Adrenal gland (tissue), 12 donors: ENCODE data around the gene TMEM151A. TPM values are rescaled to one million over a fixed set of nuclear protein-coding genes. Genes with fewer than 3 reads are reported as not detected.

Experiments
- DNase-seq, 7 donors: peaks; one replicate each; pipeline ENCODE4 v3.0.0-alpha.2; 2019 to 2020
- H3K27ac ChIP-seq, 5 donors: fragments of 200-600 bp; sonication (generic) in 4 of 5; 1 replicate in 3 of 5; 2 replicates in 2 of 5; pipeline versions ENCODE4 v1.5.1 to v1.8.0; 2016 to 2020; ENCODE audit warnings: mild to moderate bottlenecking in 1 of 5
- H3K27me3 ChIP-seq: fragments of 200-600 bp; 2 replicates; pipeline ENCODE4 v1.8.0; 2021
- H3K36me3 ChIP-seq, 2 donors: fragments of 200-600 bp; replicated peaks in 1 of 2; 1 replicate in 1 of 2; 2 replicates in 1 of 2; pipeline versions ENCODE4 v1.5.1 to v1.8.0; 2018 to 2022
- H3K4me1 ChIP-seq, 2 donors: fragments of 200-600 bp; replicated peaks in 1 of 2; 1 replicate in 1 of 2; 2 replicates in 1 of 2; pipeline versions ENCODE4 v1.5.1 to v1.8.0; 2018 to 2021
- H3K4me3 ChIP-seq, 4 donors: fragments of 200-600 bp; sonication (generic) in 3 of 4; one replicate each; pipeline ENCODE4 v1.5.1; 2016 to 2018
- H3K9me3 ChIP-seq, 3 donors: fragments of 200-600 bp; sonication (generic) in 1 of 3; replicated peaks in 1 of 3; 1 replicate in 2 of 3; 2 replicates in 1 of 3; pipeline versions ENCODE4 v1.5.1 to v1.8.0; 2016 to 2021
- POLR2A ChIP-seq, 2 donors: fragments of 450-650 bp; IDR thresholded peaks; one replicate each; pipeline ENCODE4 v1.6.1; 2017; ENCODE audit warnings: antibody characterized with exemption in 2 of 2, mild to moderate bottlenecking in 2 of 2, moderate library complexity in 1 of 2
- WGBS, 4 donors: extraction: QIAGEN DNeasy Blood & Tissue Kit in 2 of 4; methylation state at CpG; one replicate each; pipeline versions ENCODE4 v1.1.5 to v1.1.7; 2013 to 2017; 5-methylcytosine and 5-hydroxymethylcytosine counted together
- intact Hi-C, 2 donors: fragments of 100-400 bp; cut with DNase I; formaldehyde crosslinking; loops; one replicate each; pipeline versions ENCODE4 v1.14.1 to v1.15.0; 2022 to 2023
- polyA plus RNA-seq, 3 donors: library from polyadenylated mRNA; stranded (reverse); fragments of 200-250 nt in 2 of 3; fragments of 350-450 nt in 1 of 3; fragmentation: Illumina TruSeq in 1 of 3; extraction: RNeasy Lipid Tissue Mini Kit (QIAGEN cat#74804) in 1 of 3; gene quantifications; one replicate each; pipeline ENCODE4 v1.2.3, GENCODE V29; 2013 to 2014
- total RNA-seq, 9 donors: library from RNA; depleted of rRNA in 4 of 9; stranded (reverse); fragments of >200 nt in 4 of 9; fragments of 120-200 nt in 1 of 9; fragmentation: NEBNext Ultra II Directional in 1 of 9; extraction: Animal tissue kit (Norgen Biotek cat#: 25700) in 1 of 9; gene quantifications; one replicate each; pipeline versions ENCODE4 v1.1.0 to v1.2.4, GENCODE V29; 2013 to 2023
- TF ChIP-seq, protein P1 (sequence below), 6 experiments: fragments of 450-650 bp in 4 of 6; fragments of 200-600 bp in 2 of 6; sonication (generic) in 1 of 6; IDR thresholded peaks; 1 replicate in 5 of 6; 2 replicates in 1 of 6; pipeline versions ENCODE4 v1.5.1 to v1.8.0; 2016 to 2021; ENCODE audit warnings: antibody characterized with exemption in 6 of 6, mild to moderate bottlenecking in 2 of 6, moderate library complexity in 1 of 6
- donor health status: healthy with polysubstance abuse.
- donor health status: Bipolar disorder and iron deficiency.
- donor health status: DM: yes; HTN: yes; CAD: no.
- donor health status: DM: no; HTN: no; CAD: no.
- donor health status: DM: no; HTN: no; CAD: no.
- donor health status: DM: yes; HTN: yes; CAD: no.

Gene TMEM151A
- total and polyA plus RNA-seq, 12 donors: 0.07 to 6.8 (median 1.3) TPM; not detected in 3

DNA sequence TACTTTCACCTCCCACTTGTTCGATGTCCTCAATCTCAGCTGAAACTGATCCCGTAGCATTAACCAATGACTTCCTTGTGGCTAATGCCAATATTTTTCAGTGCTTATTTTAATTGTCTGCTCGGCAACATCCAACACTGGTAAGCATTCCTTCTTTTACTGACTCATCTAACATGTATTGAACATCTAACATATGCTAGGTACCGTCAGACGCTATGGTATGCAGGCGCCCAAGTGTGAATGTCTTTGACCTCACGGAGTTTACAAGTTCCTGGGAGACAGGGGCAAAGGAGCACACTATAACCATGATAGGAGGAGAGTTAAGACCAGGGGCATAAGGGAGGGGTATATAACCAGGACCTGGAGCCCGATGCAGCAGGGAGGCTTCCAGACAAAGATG lies 51.5 kb downstream of the TMEM151A start:
- intact Hi-C loops: loop anchor here in 1 of 2 donors (5.0 kb wide), 1 partner anchor 36 kb away; no protein-coding TSS in a partner anchor
- H3K27me3 ChIP-seq: no peaks in the 10 kb centered on the region
- peaks cover 0 to 37% of the 10 kb centered on the region in 2 donors for H3K36me3 ChIP-seq
- H3K4me1 ChIP-seq: peaks cover 28 to 32% of the 10 kb centered on the region in 2 donors
- no peaks in the 10 kb centered on the region for H3K9me3 ChIP-seq
- peak in 1 of 7 donors; percentile 7 for DNase-seq
- H3K27ac ChIP-seq: no peak overlapping the region
- H3K4me3 ChIP-seq: no peak overlapping the region
- TF ChIP-seq POLR2A (IDR thresholded peaks at IDR 0.05): no peak
- TF ChIP-seq, protein P1, sequence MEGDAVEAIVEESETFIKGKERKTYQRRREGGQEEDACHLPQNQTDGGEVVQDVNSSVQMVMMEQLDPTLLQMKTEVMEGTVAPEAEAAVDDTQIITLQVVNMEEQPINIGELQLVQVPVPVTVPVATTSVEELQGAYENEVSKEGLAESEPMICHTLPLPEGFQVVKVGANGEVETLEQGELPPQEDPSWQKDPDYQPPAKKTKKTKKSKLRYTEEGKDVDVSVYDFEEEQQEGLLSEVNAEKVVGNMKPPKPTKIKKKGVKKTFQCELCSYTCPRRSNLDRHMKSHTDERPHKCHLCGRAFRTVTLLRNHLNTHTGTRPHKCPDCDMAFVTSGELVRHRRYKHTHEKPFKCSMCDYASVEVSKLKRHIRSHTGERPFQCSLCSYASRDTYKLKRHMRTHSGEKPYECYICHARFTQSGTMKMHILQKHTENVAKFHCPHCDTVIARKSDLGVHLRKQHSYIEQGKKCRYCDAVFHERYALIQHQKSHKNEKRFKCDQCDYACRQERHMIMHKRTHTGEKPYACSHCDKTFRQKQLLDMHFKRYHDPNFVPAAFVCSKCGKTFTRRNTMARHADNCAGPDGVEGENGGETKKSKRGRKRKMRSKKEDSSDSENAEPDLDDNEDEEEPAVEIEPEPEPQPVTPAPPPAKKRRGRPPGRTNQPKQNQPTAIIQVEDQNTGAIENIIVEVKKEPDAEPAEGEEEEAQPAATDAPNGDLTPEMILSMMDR (IDR thresholded peaks at IDR 0.05): no peak
- 88 to 94% (median 91%) methylated on average over 8 of the region's 8 CpGs for WGBS, 4 donors

DNA sequence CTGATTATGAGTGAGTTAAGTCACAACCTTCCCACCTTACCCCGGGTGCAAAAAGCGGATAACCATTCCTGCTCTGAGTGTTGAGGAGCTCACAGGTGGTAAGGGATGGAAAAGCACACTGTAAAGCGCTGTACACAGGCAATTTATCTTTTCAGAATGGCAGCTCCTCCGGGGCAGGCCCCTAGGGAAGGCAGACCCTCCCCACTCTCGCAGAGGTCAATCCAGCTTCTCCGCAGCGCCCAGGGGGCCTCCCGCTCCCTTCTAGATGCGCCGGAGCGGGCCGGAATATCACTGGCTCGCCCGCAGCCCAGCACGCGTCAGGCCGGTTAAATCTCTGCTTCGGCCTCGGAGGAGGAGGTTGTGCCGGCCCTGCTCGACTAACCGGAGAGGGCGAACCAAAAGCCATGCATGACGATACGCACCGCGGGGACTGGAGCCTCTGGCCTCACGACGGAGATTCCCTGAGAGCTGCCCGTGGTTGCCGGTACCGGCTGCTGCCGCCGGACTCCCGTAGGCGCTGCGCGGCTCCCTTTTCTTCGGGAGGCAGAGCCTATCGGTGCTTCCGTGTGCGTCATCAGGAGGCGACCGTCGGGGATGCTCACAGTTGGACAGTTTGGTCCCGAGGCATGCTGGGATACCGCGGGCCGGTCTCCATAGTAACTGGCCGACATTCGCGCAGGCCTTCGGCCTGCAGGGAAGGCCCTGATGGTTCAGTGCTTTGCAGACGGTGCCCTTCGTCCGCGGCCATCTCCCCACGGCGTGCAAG lies 53.0 kb downstream of the TMEM151A start, which contains the start of gene BRMS1:
Gene BRMS1 (minus strand): TSS at position 555 of the 766 bp plus-strand sequence. CDS start 2,870 bp downstream, outside the sequence.
- DNase-seq: peak; percentile 97 to 100 (median 99)
- peak; percentile 67 to 88 for TF ChIP-seq POLR2A (IDR thresholded peaks at IDR 0.05)
- TF ChIP-seq, protein P1 (IDR thresholded peaks at IDR 0.05): peak in 3 of 6 experiments; percentile 24 to 50 (median 46)
- Histone ChIP-seq H3K4me1 (peaks cover 28 to 32% of the 10 kb centered on the region in 2 donors), H3K9me3 (no peaks in the 10 kb centered on the region), H3K4me3 (peak within 1 kb of the TSS; percentile 50 to 74 (median 55)), H3K27ac (peak within 1 kb of the TSS in 4 of 5 donors; percentile 53 to 86 (median 69)), H3K27me3 (no peaks in the 10 kb centered on the region), H3K36me3 (peaks cover 0 to 26% of the 10 kb centered on the region in 2 donors)
- WGBS, 4 donors: 0 to 1% (median 0%) methylated on average over 14 to 59 of the region's 59 CpGs
- intact Hi-C loops: loop anchor here in 1 of 2 donors (5.0 kb wide), 1 partner anchor 37 kb away; no protein-coding TSS in a partner anchor

DNA sequence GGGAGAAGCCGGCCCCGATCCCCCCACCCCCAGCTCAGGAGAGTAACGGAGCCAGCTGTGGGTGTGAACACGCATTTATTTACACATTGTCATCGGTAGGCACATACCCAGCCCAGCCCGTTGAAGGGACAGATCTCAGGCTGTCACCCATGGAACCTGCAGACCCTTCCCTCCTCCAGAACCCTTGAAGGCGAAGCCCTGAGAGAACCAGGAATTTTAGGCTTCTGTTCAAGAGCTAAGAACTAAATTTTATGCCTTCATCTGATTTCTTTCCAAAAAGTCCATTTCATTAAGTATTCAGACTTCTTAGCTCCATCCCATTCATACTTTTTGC lies 53.6 kb downstream of the TMEM151A start:
- peak overlapping the region in 4 of 5 donors; percentile 38 to 86 (median 69) for H3K27ac ChIP-seq
- H3K27me3 ChIP-seq: no peaks in the 10 kb centered on the region
- H3K4me3 ChIP-seq: peak overlapping the region in 2 of 4 donors; percentile 55 to 74
- H3K4me1 ChIP-seq: peaks cover 28 to 32% of the 10 kb centered on the region in 2 donors
- intact Hi-C loops: no loop called here
- no peak for DNase-seq
- TF ChIP-seq POLR2A (IDR thresholded peaks at IDR 0.05): no peak
- TF ChIP-seq, protein P1 (IDR thresholded peaks at IDR 0.05): no peak
- H3K9me3 ChIP-seq: no peaks in the 10 kb centered on the region
- peaks cover 0 to 21% of the 10 kb centered on the region in 2 donors for H3K36me3 ChIP-seq
- 4 to 20% (median 11%) methylated on average over 1 to 7 of the region's 7 CpGs for WGBS, 4 donors

Other genes starting within 250 kb of the TMEM151A start
- under 1 TPM in 4 of 9 donors, not detected in 5; 0.11 to 0.41 (median 0.22) TPM for gene GAL3ST3, start 242.7 kb upstream of the TMEM151A start, total RNA-seq
- gene GAL3ST3, start 242.7 kb upstream of the TMEM151A start, polyA plus RNA-seq: not detected
- gene SF3B2, start 239.5 kb upstream of the TMEM151A start, total RNA-seq: 100 to 1,000 TPM; 125 to 177 (median 143) TPM
- gene SF3B2, start 239.5 kb upstream of the TMEM151A start, polyA plus RNA-seq: 100 to 1,000 TPM; 101 to 196 (median 127) TPM
- 10 to 100 TPM; 21.1 to 60.5 (median 50.6) TPM for gene PACS1, start 221.6 kb upstream of the TMEM151A start, total RNA-seq
- 10 to 100 TPM; 23.9 to 37.4 (median 29.9) TPM for gene PACS1, start 221.6 kb upstream of the TMEM151A start, polyA plus RNA-seq
- gene KLC2, start 34.2 kb upstream of the TMEM151A start, total RNA-seq: 10 to 100 TPM in 8 of 9 donors, 1 to 10 TPM in 1; 6.8 to 50.0 (median 23.1) TPM
- 10 to 100 TPM; 14.6 to 68.1 (median 21.4) TPM for gene KLC2, start 34.2 kb upstream of the TMEM151A start, polyA plus RNA-seq
- 100 to 1,000 TPM; 128 to 190 (median 164) TPM for gene RAB1B, start 23.3 kb upstream of the TMEM151A start, total RNA-seq
- 100 to 1,000 TPM; 109 to 168 (median 135) TPM for gene RAB1B, start 23.3 kb upstream of the TMEM151A start, polyA plus RNA-seq
- gene CNIH2, start 13.7 kb upstream of the TMEM151A start, total RNA-seq: 10 to 100 TPM in 1 of 9 donors, 1 to 10 TPM in 4, under 1 TPM in 2, not detected in 2; 0.55 to 10.9 (median 1.2) TPM
- gene CNIH2, start 13.7 kb upstream of the TMEM151A start, polyA plus RNA-seq: 10 to 100 TPM in 1 of 3 donors, 1 to 10 TPM in 2; 3.3 to 13.4 (median 9.7) TPM
- gene YIF1A, start 2.8 kb upstream of the TMEM151A start, total RNA-seq: 100 to 1,000 TPM in 4 of 9 donors, 10 to 100 TPM in 5; 69.7 to 154 (median 93.1) TPM
- gene YIF1A, start 2.8 kb upstream of the TMEM151A start, polyA plus RNA-seq: 100 to 1,000 TPM in 2 of 3 donors, 10 to 100 TPM in 1; 97.9 to 129 (median 104) TPM
- 10 to 100 TPM in 7 of 9 donors, 1 to 10 TPM in 2; 3.8 to 21.7 (median 15.1) TPM for gene CD248, start 25.1 kb downstream of the TMEM151A start, total RNA-seq
- gene CD248, start 25.1 kb downstream of the TMEM151A start, polyA plus RNA-seq: 10 to 100 TPM in 2 of 3 donors, 1 to 10 TPM in 1; 4.2 to 28.0 (median 19.2) TPM
- gene RIN1, start 44.5 kb downstream of the TMEM151A start, total RNA-seq: 10 to 100 TPM in 2 of 9 donors, 1 to 10 TPM in 7; 1.8 to 13.1 (median 6.3) TPM
- gene RIN1, start 44.5 kb downstream of the TMEM151A start, polyA plus RNA-seq: 10 to 100 TPM in 2 of 3 donors, 1 to 10 TPM in 1; 1.6 to 15.2 (median 10.9) TPM
- gene BRMS1, start 53.2 kb downstream of the TMEM151A start, total RNA-seq: 10 to 100 TPM; 22.4 to 52.4 (median 41.6) TPM
- 10 to 100 TPM; 41.1 to 55.3 (median 53.8) TPM for gene BRMS1, start 53.2 kb downstream of the TMEM151A start, polyA plus RNA-seq
- gene B4GAT1, start 55.7 kb downstream of the TMEM151A start, total RNA-seq: 100 to 1,000 TPM in 1 of 9 donors, 10 to 100 TPM in 8; 36.1 to 115 (median 61.8) TPM
- 10 to 100 TPM; 20.8 to 31.5 (median 24.6) TPM for gene B4GAT1, start 55.7 kb downstream of the TMEM151A start, polyA plus RNA-seq
- 1 to 10 TPM in 6 of 9 donors, under 1 TPM in 2, not detected in 1; 0.84 to 2.5 (median 1.2) TPM for gene SLC29A2, start 79.9 kb downstream of the TMEM151A start, total RNA-seq
- gene SLC29A2, start 79.9 kb downstream of the TMEM151A start, polyA plus RNA-seq: 1 to 10 TPM in 2 of 3 donors, under 1 TPM in 1; 0.48 to 4.7 (median 4.5) TPM
- under 1 TPM in 3 of 9 donors, not detected in 6; 0.06 to 0.55 (median 0.47) TPM for gene NPAS4, start 129.1 kb downstream of the TMEM151A start, total RNA-seq
- under 1 TPM; 0.24 to 0.72 (median 0.26) TPM for gene NPAS4, start 129.1 kb downstream of the TMEM151A start, polyA plus RNA-seq
- 10 to 100 TPM; 27.7 to 53.8 (median 33.9) TPM for gene MRPL11, start 147.0 kb downstream of the TMEM151A start, total RNA-seq
- gene MRPL11, start 147.0 kb downstream of the TMEM151A start, polyA plus RNA-seq: 10 to 100 TPM; 22.3 to 40.6 (median 27.3) TPM
- 10 to 100 TPM in 8 of 9 donors, 1 to 10 TPM in 1; 10.0 to 34.3 (median 21.1) TPM for gene PELI3, start 175.0 kb downstream of the TMEM151A start, total RNA-seq
- gene PELI3, start 175.0 kb downstream of the TMEM151A start, polyA plus RNA-seq: 10 to 100 TPM in 2 of 3 donors, 1 to 10 TPM in 1; 6.4 to 24.5 (median 13.0) TPM
- gene DPP3, start 188.5 kb downstream of the TMEM151A start, total RNA-seq: 10 to 100 TPM; 25.5 to 70.9 (median 43.3) TPM
- 10 to 100 TPM; 23.6 to 27.2 (median 24.3) TPM for gene DPP3, start 188.5 kb downstream of the TMEM151A start, polyA plus RNA-seq
- 100 to 1,000 TPM in 2 of 9 donors, 10 to 100 TPM in 7; 27.7 to 132 (median 56.8) TPM for gene BBS1, start 218.7 kb downstream of the TMEM151A start, total RNA-seq
- gene BBS1, start 218.7 kb downstream of the TMEM151A start, polyA plus RNA-seq: 10 to 100 TPM; 24.1 to 39.5 (median 26.7) TPM